Retinal pigment epithelial cell (primary cell): Measurements from ENCODE around the gene PDE4B.
A peak's percentile ranks its signal among the peaks of the same experiment; 100 is the strongest.

Source experiments
- DNase-seq: peaks from one replicate; pipeline ENCODE4 v3.0.0-alpha.2; 2010; ENCODE audit warnings: low read depth
- H3K4me3 ChIP-seq: 2 replicates; pipeline ENCODE4 v1.5.1; 2011; ENCODE audit warnings: mild to moderate bottlenecking, low read length, control low read depth, moderate library complexity
- CTCF ChIP-seq: conservative IDR thresholded peaks from 2 replicates; pipeline ENCODE4 v1.5.1; 2011; ENCODE audit warnings: low read depth, low read length, control low read depth, inconsistent platforms

PDE4B gene

GRCh38 chr1:65792669-65793358, at the start of gene PDE4B:
Gene PDE4B, plus strand, starts transcription at chr1:65792895.
- H3K4me3 ChIP-seq, result peak within 1 kb of the TSS; percentile 53
- DNase-seq, result no peak
- TF ChIP-seq CTCF, result no peak

DNA sequence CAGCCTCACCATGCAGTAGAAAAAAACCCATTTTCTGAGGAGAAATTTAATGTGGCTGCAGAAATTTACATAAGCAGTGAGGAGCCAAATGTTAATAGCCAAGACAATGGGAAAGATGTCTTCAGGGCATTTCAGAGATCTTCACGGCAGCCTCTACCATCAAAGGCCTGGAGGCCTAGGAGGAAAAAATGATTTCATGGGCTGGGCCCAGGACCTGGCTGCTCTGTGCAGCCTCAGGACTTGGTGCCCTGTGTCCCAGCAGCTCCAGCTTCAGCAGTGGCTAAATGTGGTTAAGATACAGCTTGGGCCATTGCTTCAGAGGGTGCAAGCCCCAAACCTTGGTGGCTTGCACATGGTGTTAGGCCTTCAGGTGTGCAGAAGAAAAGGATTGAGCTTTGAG, 48.0 kb upstream of the PDE4B start:
- TF ChIP-seq CTCF, result no peak
- no peak overlapping the region for H3K4me3 ChIP-seq
- no peak for DNase-seq

DNA sequence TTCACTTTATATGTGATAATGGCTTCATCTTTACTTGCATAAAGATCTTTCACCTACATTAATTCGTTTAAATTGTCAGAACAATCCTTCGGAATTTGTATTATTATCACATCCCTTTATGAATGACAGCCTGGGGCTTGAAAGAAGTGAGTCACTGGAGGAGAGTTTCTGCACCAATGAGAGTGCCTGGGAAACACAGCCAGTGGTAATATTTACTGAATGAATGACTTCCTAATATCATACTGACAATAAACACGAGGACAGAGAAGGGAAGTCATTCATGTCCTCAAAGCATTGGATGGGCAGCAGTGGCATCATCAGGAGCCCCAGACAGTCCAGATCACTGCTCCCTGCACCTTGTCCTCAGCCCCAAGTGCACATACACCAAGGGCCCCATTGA, 40.7 kb upstream of the PDE4B start:
- no peak for TF ChIP-seq CTCF
- H3K4me3 ChIP-seq, result no peak overlapping the region
- DNase-seq, result no peak

- no peak for DNase-seq
- H3K4me3 ChIP-seq, result no peak overlapping the region
- no peak for TF ChIP-seq CTCF
Measured at GRCh38 chr1:65756616-65757015, 36.1 kb upstream of the PDE4B start.

- TF ChIP-seq CTCF, result no peak
- DNase-seq, result no peak
- no peak overlapping the region for H3K4me3 ChIP-seq
Measured at GRCh38 chr1:65757531-65757930, 35.2 kb upstream of the PDE4B start.

DNA sequence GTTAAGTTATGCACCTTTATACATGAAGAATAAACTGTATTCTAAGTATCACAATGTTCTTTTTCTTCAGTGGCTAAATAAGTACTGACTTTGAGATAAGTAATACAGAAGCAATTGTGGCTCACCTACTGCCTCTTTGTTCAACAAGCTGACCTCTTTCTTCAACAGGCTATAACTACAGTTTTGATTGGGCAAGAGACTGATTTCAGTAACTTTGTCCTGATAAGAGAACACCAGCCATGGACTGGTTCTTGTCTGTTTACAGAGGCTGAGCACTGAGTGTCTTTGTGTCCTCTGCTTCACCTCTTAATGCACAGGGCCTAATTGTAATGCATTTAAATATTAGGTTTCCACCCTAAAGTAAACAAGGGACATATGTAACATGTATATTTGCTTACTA, 34.6 kb upstream of the PDE4B start:
- DNase-seq, result no peak
- H3K4me3 ChIP-seq, result no peak overlapping the region
- TF ChIP-seq CTCF, result no peak

- DNase-seq, result no peak
- no peak overlapping the region for H3K4me3 ChIP-seq
- no peak for TF ChIP-seq CTCF
Measured at GRCh38 chr1:65759516-65759915, 33.2 kb upstream of the PDE4B start.
